Uterus (tissue), 4 donors: ENCODE measurements around the gene CACNA1C. TPM values are rescaled to one million over a fixed set of nuclear protein-coding genes. Genes with fewer than 3 reads are reported as not detected.

Experiments used
- DNase-seq, 2 donors: peaks; one replicate each; pipeline ENCODE4 v3.0.0-alpha.2; 2019 to 2020
- H3K27ac ChIP-seq, 2 donors: fragments of 200-600 bp; sonication (generic); 1 replicate in 1 of 2; 2 replicates in 1 of 2; pipeline ENCODE4 v1.5.1; 2016 to 2018
- H3K27me3 ChIP-seq, 2 donors: fragments of 200-600 bp; sonication (generic); one replicate each; pipeline ENCODE4 v1.5.1; 2018 to 2019; ENCODE audit warnings: control low read depth in 1 of 2
- H3K36me3 ChIP-seq, 2 donors: fragments of 200-600 bp; sonication (generic); one replicate each; pipeline ENCODE4 v1.5.1; 2019; ENCODE audit warnings: control low read depth in 1 of 2
- H3K4me1 ChIP-seq, 2 donors: fragments of 200-600 bp; sonication (generic); one replicate each; pipeline ENCODE4 v1.5.1; 2018 to 2019; ENCODE audit warnings: control low read depth in 1 of 2
- H3K4me3 ChIP-seq, 2 donors: fragments of 200-600 bp; sonication (generic); 1 replicate in 1 of 2; 2 replicates in 1 of 2; pipeline ENCODE4 v1.5.1; 2018 to 2019; ENCODE audit warnings: mild to moderate bottlenecking in 1 of 2
- H3K9me3 ChIP-seq, 2 donors: fragments of 200-600 bp; sonication (generic); one replicate each; pipeline ENCODE4 v1.5.1; 2019; ENCODE audit warnings: control low read depth in 1 of 2
- CTCF ChIP-seq, 4 experiments: fragments of 200-600 bp in 2 of 4; fragments of 450-650 bp in 2 of 4; sonication (generic) in 2 of 4; IDR thresholded peaks; one replicate each; pipeline ENCODE4 v1.5.1; 2016 to 2019; ENCODE audit warnings: antibody characterized with exemption in 4 of 4, mild to moderate bottlenecking in 2 of 4, moderate library complexity in 1 of 4
- POLR2A ChIP-seq, 2 donors: fragments of 450-650 bp; IDR thresholded peaks; one replicate each; pipeline ENCODE4 v1.6.1; 2016; ENCODE audit warnings: antibody characterized with exemption in 2 of 2, mild to moderate bottlenecking in 1 of 2, moderate library complexity in 1 of 2
- intact Hi-C: fragments of 100-400 bp; cut with DNase I; formaldehyde crosslinking; loops from one replicate; pipeline ENCODE4 v1.15.1; 2023; ENCODE audit warnings: low total_unique reads
- total RNA-seq, 4 donors: library from RNA; depleted of rRNA in 3 of 4; stranded (reverse); fragments of >200 nt in 3 of 4; gene quantifications; one replicate each; pipeline versions ENCODE4 v1.1.0 to v1.2.4, GENCODE V29; 2014 to 2023
- donor health status: DM: yes; HTN: yes; CAD: no.

The CACNA1C gene
- total RNA-seq, 4 donors from 2014 or later, result 15.9 to 121 (median 32.1) TPM

- Histone ChIP-seq H3K4me1 (peaks cover 8 to 11% of the 10 kb centered on the region in 2 donors), H3K27me3 (no peaks in the 10 kb centered on the region), H3K36me3 (no peaks in the 10 kb centered on the region), H3K4me3 (no peak overlapping the region), H3K27ac (peak overlapping the region; percentile 78 to 95), H3K9me3 (peaks cover 0 to 9% of the 10 kb centered on the region in 2 donors)
- no peak for DNase-seq
- no peak for TF ChIP-seq CTCF (IDR thresholded peaks at IDR 0.05)
- intact Hi-C loops, result no loop called here
Observed at GRCh38 chr12:2074792-2075191, 22.0 kb downstream of the CACNA1C start.

GRCh38 chr12:2075508-2076195 is 22.9 kb downstream of the CACNA1C start:
- peaks cover 8 to 11% of the 10 kb centered on the region in 2 donors for H3K4me1 ChIP-seq
- peak overlapping the region; percentile 78 to 95 for H3K27ac ChIP-seq
- H3K27me3 ChIP-seq, result no peaks in the 10 kb centered on the region
- intact Hi-C loops, result no loop called here
- peaks cover 0 to under 1% of the 10 kb centered on the region in 2 donors for H3K9me3 ChIP-seq
- DNase-seq, result no peak
- TF ChIP-seq CTCF (IDR thresholded peaks at IDR 0.05) (no peak), POLR2A (IDR thresholded peaks at IDR 0.05) (no peak)
- no peaks in the 10 kb centered on the region for H3K36me3 ChIP-seq
- no peak overlapping the region for H3K4me3 ChIP-seq

- Histone ChIP-seq H3K4me3 (no peak overlapping the region), H3K27ac (peak overlapping the region; percentile 78 to 95), H3K9me3 (peaks cover 0 to 5% of the 10 kb centered on the region in 2 donors), H3K27me3 (no peaks in the 10 kb centered on the region), H3K36me3 (no peaks in the 10 kb centered on the region), H3K4me1 (peaks cover 8 to 11% of the 10 kb centered on the region in 2 donors)
- DNase-seq, result peak; percentile 66 to 85
- TF ChIP-seq POLR2A (IDR thresholded peaks at IDR 0.05) (no peak), CTCF (IDR thresholded peaks at IDR 0.05) (no peak)
- intact Hi-C loops, result no loop called here
Observed at GRCh38 chr12:2076196-2076570, 23.4 kb downstream of the CACNA1C start.

GRCh38 chr12:2076728-2077127 is 23.9 kb downstream of the CACNA1C start:
- Histone ChIP-seq H3K36me3 (no peaks in the 10 kb centered on the region), H3K4me3 (no peak overlapping the region), H3K4me1 (peaks cover 8 to 11% of the 10 kb centered on the region in 2 donors), H3K27me3 (no peaks in the 10 kb centered on the region), H3K27ac (peak overlapping the region; percentile 78 to 95), H3K9me3 (peaks cover 0 to 5% of the 10 kb centered on the region in 2 donors)
- TF ChIP-seq CTCF (IDR thresholded peaks at IDR 0.05) (no peak), POLR2A (IDR thresholded peaks at IDR 0.05) (no peak)
- no peak for DNase-seq
- intact Hi-C loops, result no loop called here

- H3K9me3 ChIP-seq, result peaks cover 0 to 5% of the 10 kb centered on the region in 2 donors
- no peaks in the 10 kb centered on the region for H3K36me3 ChIP-seq
- H3K4me1 ChIP-seq, result peaks cover 0 to 7% of the 10 kb centered on the region in 2 donors
- H3K27ac ChIP-seq, result no peak overlapping the region
- TF ChIP-seq POLR2A (IDR thresholded peaks at IDR 0.05), result no peak
- no peak for TF ChIP-seq CTCF (IDR thresholded peaks at IDR 0.05)
- intact Hi-C loops, result no loop called here
- H3K27me3 ChIP-seq, result no peaks in the 10 kb centered on the region
- no peak overlapping the region for H3K4me3 ChIP-seq
- DNase-seq, result no peak
Observed at GRCh38 chr12:2080604-2081003, 27.8 kb downstream of the CACNA1C start.
